GM12878 (cell line): ENCODE results near the gene MXRA7. TPM values are rescaled to one million over a fixed set of nuclear protein-coding genes. Genes with fewer than 3 reads are reported as not detected.

Source experiments
- CHD1 ChIP-seq: IDR thresholded peaks from 2 replicates; pipeline ENCODE4 v1.6.1; 2012; ENCODE audit warnings: low read depth, low read length, improper control_type of control experiment
- ESRRA ChIP-seq: IDR thresholded peaks from 2 replicates; pipeline ENCODE4 v1.6.1; 2012; ENCODE audit warnings: mild to moderate bottlenecking, low read length, improper control_type of control experiment
- MYC ChIP-seq: IDR thresholded peaks from 2 replicates; pipeline ENCODE4 v1.6.1; 2011; ENCODE audit warnings: mild to moderate bottlenecking, low read length, moderate library complexity, inconsistent platforms; ENCODE audit not compliant: insufficient read depth, insufficient replicate concordance, insufficient read length, severe bottlenecking
- NFYB ChIP-seq: IDR thresholded peaks from 2 replicates; pipeline ENCODE4 v1.6.1; 2011; ENCODE audit warnings: low read depth, mild to moderate bottlenecking, low read length, improper control_type of control experiment, moderate library complexity; ENCODE audit not compliant: insufficient read depth
- YY1 ChIP-seq: IDR thresholded peaks from 2 replicates; pipeline ENCODE4 v1.6.1; 2011; ENCODE audit warnings: low read depth, mild to moderate bottlenecking, low read length
- ZNF592 ChIP-seq: fragments of 450-650 bp; IDR thresholded peaks from 2 replicates; pipeline ENCODE4 v1.6.1; 2017; ENCODE audit warnings: mild to moderate bottlenecking, moderate library complexity
- polyA plus RNA-seq, 11 experiments: library from polyadenylated mRNA; depleted of rRNA in 4 of 11; unstranded in 6 of 11; stranded (reverse) in 5 of 11; fragments of >200 nt; fragmentation: Nextera tagmentation in 4 of 11; fragmentation: Illumina TruSeq in 1 of 11; extraction: Ambion mirVana in 4 of 11; extraction: Trizol in 1 of 11; gene quantifications; 1 replicate in 1 of 11; 2 replicates in 10 of 11; pipeline versions ENCODE4 v1.2.1 to v1.2.3, GENCODE V29; 2011 to 2016; ENCODE audit warnings: inconsistent platforms in 2 of 11, missing spikeins in 2 of 11, low read depth in 1 of 11
- total RNA-seq, 4 experiments: library from RNA; depleted of rRNA in 3 of 4; stranded (reverse); fragments of >200 nt in 3 of 4; fragmentation: Illumina TruSeq in 1 of 4; extraction: Trizol in 1 of 4; gene quantifications; 2 replicates each; pipeline versions ENCODE4 v1.2.1 to v1.2.3, GENCODE V29; 2013 to 2021
- TF ChIP-seq, protein P1 (sequence below): fragments of 450-650 bp; IDR thresholded peaks from 2 replicates; pipeline ENCODE4 v1.6.1; 2017; ENCODE audit warnings: low read depth, mild to moderate bottlenecking, moderate library complexity
- TF ChIP-seq, protein P2 (sequence below): fragments of 450-650 bp; conservative IDR thresholded peaks from 2 replicates; pipeline ENCODE4 v1.6.1; 2017; ENCODE audit warnings: mild to moderate bottlenecking, moderate library complexity
- TF ChIP-seq, protein P3 (sequence below): fragments of 450-650 bp; IDR thresholded peaks from 2 replicates; pipeline ENCODE4 v1.6.1; 2016; ENCODE audit warnings: mild to moderate bottlenecking
- TF ChIP-seq, protein P4 (sequence below): fragments of 450-650 bp; IDR thresholded peaks from 2 replicates; pipeline ENCODE4 v1.6.1; 2017; ENCODE audit warnings: antibody characterized with exemption, mild to moderate bottlenecking, moderate library complexity
- TF ChIP-seq, protein P5 (sequence below): fragments of 450-650 bp; formaldehyde crosslinking; IDR thresholded peaks from 2 replicates; pipeline ENCODE4 v1.5.0; 2022; ENCODE audit warnings: mild to moderate bottlenecking, missing genetic modification characterization

MXRA7 gene
- total and polyA plus RNA-seq, 10 of the 15 experiments (the other 5 are each of a cell fraction or from before 2014, with no cell fraction given), result 0.03 to 2.0 (median 0.33) TPM

- TF ChIP-seq, protein P1, sequence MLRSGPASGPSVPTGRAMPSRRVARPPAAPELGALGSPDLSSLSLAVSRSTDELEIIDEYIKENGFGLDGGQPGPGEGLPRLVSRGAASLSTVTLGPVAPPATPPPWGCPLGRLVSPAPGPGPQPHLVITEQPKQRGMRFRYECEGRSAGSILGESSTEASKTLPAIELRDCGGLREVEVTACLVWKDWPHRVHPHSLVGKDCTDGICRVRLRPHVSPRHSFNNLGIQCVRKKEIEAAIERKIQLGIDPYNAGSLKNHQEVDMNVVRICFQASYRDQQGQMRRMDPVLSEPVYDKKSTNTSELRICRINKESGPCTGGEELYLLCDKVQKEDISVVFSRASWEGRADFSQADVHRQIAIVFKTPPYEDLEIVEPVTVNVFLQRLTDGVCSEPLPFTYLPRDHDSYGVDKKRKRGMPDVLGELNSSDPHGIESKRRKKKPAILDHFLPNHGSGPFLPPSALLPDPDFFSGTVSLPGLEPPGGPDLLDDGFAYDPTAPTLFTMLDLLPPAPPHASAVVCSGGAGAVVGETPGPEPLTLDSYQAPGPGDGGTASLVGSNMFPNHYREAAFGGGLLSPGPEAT, result peak; percentile 72; the same call in 1 of the 2 replicates
- peak; percentile 99 for TF ChIP-seq YY1
- TF ChIP-seq, protein P2, sequence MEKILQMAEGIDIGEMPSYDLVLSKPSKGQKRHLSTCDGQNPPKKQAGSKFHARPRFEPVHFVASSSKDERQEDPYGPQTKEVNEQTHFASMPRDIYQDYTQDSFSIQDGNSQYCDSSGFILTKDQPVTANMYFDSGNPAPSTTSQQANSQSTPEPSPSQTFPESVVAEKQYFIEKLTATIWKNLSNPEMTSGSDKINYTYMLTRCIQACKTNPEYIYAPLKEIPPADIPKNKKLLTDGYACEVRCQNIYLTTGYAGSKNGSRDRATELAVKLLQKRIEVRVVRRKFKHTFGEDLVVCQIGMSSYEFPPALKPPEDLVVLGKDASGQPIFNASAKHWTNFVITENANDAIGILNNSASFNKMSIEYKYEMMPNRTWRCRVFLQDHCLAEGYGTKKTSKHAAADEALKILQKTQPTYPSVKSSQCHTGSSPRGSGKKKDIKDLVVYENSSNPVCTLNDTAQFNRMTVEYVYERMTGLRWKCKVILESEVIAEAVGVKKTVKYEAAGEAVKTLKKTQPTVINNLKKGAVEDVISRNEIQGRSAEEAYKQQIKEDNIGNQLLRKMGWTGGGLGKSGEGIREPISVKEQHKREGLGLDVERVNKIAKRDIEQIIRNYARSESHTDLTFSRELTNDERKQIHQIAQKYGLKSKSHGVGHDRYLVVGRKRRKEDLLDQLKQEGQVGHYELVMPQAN, result peak; percentile 96
- TF ChIP-seq ESRRA, result 0 out of 2 replicates have a peak, but pooled peaks have one; percentile 32
- peak; percentile 86 for TF ChIP-seq MYC
- no peak for TF ChIP-seq ZNF592
- TF ChIP-seq, protein P3, sequence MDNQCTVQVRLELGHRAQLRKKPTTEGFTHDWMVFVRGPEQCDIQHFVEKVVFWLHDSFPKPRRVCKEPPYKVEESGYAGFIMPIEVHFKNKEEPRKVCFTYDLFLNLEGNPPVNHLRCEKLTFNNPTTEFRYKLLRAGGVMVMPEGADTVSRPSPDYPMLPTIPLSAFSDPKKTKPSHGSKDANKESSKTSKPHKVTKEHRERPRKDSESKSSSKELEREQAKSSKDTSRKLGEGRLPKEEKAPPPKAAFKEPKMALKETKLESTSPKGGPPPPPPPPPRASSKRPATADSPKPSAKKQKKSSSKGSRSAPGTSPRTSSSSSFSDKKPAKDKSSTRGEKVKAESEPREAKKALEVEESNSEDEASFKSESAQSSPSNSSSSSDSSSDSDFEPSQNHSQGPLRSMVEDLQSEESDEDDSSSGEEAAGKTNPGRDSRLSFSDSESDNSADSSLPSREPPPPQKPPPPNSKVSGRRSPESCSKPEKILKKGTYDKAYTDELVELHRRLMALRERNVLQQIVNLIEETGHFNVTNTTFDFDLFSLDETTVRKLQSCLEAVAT, result no peak; the same call in 1 of the 2 replicates
- TF ChIP-seq CHD1, result 0 out of 2 replicates have a peak, but pooled peaks have one; percentile 78
- TF ChIP-seq, protein P4, sequence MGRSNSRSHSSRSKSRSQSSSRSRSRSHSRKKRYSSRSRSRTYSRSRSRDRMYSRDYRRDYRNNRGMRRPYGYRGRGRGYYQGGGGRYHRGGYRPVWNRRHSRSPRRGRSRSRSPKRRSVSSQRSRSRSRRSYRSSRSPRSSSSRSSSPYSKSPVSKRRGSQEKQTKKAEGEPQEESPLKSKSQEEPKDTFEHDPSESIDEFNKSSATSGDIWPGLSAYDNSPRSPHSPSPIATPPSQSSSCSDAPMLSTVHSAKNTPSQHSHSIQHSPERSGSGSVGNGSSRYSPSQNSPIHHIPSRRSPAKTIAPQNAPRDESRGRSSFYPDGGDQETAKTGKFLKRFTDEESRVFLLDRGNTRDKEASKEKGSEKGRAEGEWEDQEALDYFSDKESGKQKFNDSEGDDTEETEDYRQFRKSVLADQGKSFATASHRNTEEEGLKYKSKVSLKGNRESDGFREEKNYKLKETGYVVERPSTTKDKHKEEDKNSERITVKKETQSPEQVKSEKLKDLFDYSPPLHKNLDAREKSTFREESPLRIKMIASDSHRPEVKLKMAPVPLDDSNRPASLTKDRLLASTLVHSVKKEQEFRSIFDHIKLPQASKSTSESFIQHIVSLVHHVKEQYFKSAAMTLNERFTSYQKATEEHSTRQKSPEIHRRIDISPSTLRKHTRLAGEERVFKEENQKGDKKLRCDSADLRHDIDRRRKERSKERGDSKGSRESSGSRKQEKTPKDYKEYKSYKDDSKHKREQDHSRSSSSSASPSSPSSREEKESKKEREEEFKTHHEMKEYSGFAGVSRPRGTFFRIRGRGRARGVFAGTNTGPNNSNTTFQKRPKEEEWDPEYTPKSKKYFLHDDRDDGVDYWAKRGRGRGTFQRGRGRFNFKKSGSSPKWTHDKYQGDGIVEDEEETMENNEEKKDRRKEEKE, result no peak
- peak; percentile 86 for TF ChIP-seq NFYB
- TF ChIP-seq, protein P5, sequence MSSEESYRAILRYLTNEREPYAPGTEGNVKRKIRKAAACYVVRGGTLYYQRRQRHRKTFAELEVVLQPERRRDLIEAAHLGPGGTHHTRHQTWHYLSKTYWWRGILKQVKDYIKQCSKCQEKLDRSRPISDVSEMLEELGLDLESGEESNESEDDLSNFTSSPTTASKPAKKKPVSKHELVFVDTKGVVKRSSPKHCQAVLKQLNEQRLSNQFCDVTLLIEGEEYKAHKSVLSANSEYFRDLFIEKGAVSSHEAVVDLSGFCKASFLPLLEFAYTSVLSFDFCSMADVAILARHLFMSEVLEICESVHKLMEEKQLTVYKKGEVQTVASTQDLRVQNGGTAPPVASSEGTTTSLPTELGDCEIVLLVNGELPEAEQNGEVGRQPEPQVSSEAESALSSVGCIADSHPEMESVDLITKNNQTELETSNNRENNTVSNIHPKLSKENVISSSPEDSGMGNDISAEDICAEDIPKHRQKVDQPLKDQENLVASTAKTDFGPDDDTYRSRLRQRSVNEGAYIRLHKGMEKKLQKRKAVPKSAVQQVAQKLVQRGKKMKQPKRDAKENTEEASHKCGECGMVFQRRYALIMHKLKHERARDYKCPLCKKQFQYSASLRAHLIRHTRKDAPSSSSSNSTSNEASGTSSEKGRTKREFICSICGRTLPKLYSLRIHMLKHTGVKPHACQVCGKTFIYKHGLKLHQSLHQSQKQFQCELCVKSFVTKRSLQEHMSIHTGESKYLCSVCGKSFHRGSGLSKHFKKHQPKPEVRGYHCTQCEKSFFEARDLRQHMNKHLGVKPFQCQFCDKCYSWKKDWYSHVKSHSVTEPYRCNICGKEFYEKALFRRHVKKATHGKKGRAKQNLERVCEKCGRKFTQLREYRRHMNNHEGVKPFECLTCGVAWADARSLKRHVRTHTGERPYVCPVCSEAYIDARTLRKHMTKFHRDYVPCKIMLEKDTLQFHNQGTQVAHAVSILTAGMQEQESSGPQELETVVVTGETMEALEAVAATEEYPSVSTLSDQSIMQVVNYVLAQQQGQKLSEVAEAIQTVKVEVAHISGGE (CRISPR knock-in tag), result peak; percentile 88
Measured at GRCh38 chr17:76737082-76737675, 26.4 kb upstream of the MXRA7 start, which contains the start of gene SRSF2 (continued).
